Fibroblast of the aortic adventitia (primary cell): ENCODE results near the gene EIF3C. TPM values are rescaled to one million over a fixed set of nuclear protein-coding genes. Genes with fewer than 3 reads are reported as not detected.
"Not testable (repeated sequence)": the region's sequence is repeated elsewhere in the genome, so short reads cannot be mapped to it uniquely, and the experiment has no call there.

ENCODE experiments used
- DNase-seq: peaks from one replicate; pipeline ENCODE4 v3.0.0-alpha.2; 2010; ENCODE audit warnings: low read depth
- H3K4me3 ChIP-seq: 2 replicates; pipeline ENCODE4 v1.5.1; 2011; ENCODE audit warnings: low read depth, mild to moderate bottlenecking, control low read depth, low read length, moderate library complexity
- total RNA-seq: library from RNA; depleted of rRNA; stranded (reverse); fragments of >200 nt; gene quantifications from 2 replicates; pipeline ENCODE4 v1.2.3, GENCODE V29; 2012; ENCODE audit warnings: low replicate concordance

The EIF3C gene, protein sequence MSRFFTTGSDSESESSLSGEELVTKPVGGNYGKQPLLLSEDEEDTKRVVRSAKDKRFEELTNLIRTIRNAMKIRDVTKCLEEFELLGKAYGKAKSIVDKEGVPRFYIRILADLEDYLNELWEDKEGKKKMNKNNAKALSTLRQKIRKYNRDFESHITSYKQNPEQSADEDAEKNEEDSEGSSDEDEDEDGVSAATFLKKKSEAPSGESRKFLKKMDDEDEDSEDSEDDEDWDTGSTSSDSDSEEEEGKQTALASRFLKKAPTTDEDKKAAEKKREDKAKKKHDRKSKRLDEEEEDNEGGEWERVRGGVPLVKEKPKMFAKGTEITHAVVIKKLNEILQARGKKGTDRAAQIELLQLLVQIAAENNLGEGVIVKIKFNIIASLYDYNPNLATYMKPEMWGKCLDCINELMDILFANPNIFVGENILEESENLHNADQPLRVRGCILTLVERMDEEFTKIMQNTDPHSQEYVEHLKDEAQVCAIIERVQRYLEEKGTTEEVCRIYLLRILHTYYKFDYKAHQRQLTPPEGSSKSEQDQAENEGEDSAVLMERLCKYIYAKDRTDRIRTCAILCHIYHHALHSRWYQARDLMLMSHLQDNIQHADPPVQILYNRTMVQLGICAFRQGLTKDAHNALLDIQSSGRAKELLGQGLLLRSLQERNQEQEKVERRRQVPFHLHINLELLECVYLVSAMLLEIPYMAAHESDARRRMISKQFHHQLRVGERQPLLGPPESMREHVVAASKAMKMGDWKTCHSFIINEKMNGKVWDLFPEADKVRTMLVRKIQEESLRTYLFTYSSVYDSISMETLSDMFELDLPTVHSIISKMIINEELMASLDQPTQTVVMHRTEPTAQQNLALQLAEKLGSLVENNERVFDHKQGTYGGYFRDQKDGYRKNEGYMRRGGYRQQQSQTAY
- total RNA-seq: 93.4 and 1,370 TPM in 2 replicates

DNA sequence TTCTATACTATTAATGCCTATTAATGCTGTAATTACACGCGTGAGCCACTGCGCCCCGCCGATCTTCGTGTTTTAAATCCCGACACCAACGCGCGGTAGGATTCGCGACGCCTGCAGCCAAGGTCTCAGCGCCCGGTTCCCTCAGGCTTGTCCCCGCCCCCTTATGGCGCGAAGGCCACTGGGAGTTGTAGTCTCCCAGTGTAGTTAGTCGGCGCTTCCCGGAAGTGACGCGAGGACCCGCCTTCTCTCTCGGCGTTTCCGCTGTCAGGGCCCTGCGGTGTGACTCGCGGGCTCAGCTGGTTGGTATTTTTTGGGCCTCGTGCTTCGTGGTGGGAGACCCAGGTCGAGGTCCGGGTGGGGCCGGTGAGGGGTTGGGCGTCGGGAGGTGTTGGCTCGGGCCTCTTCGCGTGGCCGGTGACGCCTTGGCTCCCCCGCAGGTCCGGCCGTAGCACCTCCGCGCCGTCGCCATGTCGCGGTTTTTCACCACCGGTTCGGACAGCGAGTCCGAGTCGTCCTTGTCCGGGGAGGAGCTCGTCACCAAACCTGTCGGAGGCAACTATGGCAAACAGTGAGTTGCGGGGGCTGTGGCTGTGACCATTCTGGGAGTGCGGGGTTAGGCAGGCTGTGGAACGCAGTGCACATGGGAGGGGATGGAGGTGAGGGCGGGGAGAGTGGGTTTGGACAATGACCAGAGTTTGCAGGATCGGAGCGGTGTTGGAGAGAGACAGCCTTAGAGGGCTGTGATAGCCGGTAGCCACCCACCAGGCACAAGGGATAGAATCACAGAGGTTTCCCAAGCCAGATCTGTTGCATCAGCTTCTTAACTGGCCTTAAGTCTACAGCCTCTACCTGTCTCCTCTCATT lies at the start of gene EIF3C:
EIF3C (plus strand) TSS at position 245 of the 864 bp plus-strand sequence; CDS start at position 468, 223 bp downstream.
- not testable (repeated sequence) for H3K4me3 ChIP-seq, DNase-seq

DNA sequence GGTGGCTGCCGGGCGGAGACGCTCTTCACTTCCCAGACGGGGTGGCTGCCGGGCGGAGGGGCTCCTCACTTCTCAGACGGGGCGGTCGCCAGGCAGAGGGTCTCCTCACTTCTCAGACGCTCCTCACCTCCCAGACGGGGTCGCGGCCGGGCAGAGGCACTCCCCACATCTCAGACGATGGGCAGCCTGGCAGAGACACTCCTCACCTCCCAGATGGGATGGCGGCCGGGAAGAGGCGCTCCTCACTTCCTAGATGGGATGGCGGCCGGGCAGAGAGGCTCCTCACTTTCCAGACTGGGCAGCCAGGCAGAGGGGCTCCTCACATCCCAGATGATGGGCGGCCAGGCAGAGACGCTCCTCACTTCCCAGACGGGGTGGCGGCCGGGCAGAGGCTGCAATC lies 45.0 kb upstream of the EIF3C start:
- not testable (repeated sequence) for DNase-seq, H3K4me3 ChIP-seq

DNA sequence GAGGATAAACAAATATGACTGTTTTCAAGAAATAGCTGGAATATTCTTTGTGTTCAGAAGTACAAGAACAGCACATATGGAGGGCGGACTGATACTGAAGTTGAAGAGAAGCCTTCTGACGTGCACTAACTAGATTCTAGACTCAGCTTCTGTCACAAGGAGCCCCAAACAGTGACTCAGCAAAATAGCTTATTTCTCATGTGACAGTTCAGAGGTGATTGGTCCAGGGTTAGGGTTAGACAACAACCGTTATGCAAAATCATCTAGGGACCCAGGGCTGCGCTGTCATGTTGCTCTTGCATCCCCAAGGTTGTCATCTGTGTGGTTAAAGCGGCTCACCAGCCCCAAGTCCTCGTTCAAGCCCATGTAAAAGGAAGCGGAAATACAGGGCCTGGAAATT lies 43.8 kb upstream of the EIF3C start:
- DNase-seq, H3K4me3 ChIP-seq: not testable (repeated sequence)

DNA sequence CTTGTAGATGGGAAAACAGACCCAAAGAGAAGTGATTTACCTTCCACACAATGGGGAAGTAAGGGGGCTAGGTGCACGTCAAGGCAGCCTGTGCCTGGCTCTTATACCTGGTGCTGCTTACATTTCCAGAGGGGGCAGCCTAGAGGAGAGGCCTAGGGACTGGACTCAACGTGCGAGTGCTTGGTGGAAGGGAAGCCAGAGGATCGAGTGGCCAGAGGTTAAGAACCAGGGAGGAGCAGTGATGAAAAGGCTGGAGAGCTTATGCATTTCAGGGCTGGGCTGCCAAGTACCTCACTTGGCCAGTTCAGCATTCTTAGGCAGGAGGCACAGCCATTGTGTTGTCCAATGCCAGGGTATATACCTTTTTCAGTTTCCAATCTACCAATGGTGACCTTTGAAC lies 43.1 kb upstream of the EIF3C start:
- not testable (repeated sequence) for DNase-seq, H3K4me3 ChIP-seq

DNA sequence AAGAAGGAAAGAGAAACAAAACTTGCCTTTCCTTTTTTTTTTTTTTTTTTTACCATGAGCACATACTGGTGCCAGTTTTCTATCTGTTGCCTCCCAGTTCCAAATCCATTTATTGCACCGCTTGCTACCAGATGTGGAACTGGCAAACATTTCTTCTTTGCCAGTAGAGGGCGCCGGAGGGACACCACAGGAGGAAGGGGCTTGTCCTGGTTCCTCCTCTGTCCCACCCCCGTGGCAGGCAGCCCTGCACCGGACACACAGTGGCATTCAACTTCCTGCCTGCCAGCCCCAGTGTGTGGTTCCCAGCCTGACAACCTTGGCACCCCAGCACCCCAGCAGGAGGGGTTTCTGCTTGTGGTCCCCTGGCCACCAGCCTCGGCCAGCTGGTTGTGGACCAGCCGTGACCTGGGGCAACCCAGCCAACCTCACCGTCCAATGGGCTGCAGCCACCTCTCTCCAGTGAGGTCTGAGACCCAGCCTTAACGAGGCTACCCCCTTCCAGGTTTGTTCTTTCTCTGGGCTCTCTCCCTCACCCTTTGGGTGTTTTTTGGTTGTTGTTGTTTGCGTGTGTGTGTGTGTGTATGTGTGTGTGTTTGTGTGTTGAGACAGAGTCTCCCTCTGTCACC lies 22.8 kb upstream of the EIF3C start:
- H3K4me3 ChIP-seq, DNase-seq: not testable (repeated sequence)

DNA sequence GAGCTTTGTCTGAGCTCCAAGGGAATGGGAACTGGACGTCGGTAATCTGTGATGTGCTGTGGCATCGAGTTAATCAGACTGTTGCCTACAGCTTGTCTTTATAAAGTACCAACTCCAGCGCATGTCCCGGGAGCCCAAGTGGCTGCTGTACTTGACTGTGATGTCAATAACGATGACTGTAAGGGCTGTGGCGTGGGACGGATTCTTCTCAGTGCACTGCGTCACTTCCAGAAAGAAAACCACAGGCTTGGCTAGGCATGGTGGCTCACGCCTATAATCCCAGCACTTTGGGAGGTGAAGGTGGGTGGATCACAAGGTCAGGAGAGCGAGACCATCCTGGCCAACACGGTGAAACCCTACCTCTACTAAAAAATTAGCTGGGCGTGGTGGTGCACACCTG lies 21.8 kb upstream of the EIF3C start:
- DNase-seq, H3K4me3 ChIP-seq: not testable (repeated sequence)

DNA sequence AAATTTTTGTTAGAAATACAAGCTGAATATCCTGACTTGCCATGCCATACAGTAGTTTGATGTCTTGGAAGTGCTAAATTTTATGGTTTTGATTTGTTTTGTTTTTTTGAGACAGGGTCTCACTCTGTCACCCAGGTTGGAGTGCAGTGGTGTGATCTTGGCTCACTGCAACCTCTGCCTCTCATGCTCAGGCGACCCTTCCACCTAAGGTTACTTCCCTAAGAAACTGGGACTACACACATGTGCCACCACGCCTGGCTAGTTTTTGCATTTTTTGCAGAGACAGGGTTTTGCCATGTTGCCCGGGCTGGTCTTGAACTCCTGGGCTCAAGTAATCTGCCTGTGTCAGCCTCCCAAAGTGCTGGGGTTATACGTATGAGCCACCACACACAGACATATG lies 19.5 kb upstream of the EIF3C start:
- not testable (repeated sequence) for DNase-seq, H3K4me3 ChIP-seq

DNA sequence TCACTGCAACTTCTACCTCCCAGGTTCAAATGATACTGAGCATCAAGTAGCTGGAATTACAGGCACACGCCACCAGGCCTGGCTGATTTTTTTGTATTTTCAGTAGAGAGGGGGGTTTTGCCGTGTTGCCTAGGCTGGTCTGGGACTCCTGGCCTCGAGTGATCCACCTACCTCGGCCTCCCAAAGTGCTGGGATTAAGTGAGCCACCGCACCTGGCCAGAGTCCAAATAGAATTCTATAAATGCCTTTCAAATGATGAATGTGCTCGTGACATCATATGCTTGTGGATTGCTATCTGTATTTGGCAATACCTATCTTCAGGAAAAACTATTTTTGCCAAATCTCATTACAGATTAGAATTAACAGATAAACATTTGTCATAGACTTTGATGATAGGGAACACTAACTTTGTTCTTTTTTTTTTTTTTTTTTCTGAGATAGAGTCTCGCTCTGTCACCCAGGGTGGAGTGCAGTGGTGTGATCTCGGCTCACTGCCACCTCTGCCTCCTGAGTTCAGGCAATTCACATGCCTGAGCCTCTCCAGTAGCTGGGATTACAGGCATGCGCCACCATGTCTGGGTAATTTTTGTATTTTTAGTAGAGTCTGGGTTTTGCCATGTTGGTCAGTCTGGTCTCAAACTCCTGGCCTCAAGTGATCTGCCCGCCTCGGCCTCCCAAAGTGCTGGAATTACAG lies 17.9 kb upstream of the EIF3C start:
- DNase-seq, H3K4me3 ChIP-seq: not testable (repeated sequence)

DNA sequence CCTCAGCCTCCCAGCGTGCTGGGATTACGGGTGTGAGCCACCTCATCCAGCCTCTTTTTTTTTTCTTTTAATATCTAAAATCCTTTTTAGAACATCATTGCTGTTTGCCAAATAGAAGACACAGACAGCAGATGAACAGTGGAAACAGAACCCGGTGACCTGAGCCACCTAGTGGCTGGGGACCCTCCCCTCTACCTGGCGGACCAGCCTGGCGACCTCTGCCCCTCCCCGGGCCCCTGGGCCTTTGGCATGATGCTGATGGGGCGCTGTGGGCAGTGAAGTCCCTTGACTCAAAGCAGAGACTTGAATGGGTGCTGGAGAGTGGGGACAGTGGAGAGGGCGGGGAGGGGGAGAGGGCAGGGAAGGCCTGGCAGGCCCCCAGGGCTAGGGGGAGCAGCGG lies 11.5 kb upstream of the EIF3C start:
- H3K4me3 ChIP-seq, DNase-seq: not testable (repeated sequence)

DNA sequence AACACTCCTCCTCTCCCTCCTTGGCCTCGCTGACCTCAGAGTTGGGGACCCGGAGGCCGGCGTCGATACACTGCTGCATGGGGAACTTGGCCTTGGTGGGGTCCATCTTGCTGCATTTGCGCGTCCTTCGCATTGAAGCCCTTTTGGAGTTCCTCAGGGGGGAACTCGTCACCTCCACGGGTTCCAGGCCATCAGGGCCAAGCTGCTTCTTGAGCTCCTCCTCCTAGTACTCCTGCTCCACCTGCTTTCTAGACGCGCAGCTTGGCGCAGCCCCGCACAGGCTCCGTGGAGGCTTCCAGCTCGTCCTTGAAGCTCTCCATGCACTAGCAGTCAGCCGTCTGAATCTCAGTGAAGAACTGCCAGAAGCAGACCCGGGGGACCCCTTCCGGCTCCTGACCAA lies 10.9 kb upstream of the EIF3C start:
- not testable (repeated sequence) for H3K4me3 ChIP-seq, DNase-seq

DNA sequence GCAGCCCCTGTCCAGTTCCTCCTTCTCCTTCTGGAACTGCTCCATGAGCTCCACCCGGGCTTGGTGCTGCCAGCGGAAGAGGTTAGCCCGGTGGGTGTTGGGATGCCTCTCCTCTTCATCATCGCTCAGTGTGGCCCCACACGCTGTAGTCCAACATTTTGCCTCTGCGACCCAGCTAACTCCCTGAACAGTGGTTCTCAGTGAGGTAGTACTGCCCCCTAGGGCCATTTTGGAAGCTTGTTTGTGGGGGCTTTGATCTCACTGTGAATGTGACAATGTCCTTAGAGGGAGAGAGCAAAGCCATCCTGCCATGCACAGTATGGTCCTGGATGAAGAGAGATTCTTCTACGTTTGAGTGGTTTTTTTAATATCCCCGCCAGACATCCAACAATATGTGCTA lies 9.9 kb upstream of the EIF3C start:
- H3K4me3 ChIP-seq, DNase-seq: not testable (repeated sequence)

DNA sequence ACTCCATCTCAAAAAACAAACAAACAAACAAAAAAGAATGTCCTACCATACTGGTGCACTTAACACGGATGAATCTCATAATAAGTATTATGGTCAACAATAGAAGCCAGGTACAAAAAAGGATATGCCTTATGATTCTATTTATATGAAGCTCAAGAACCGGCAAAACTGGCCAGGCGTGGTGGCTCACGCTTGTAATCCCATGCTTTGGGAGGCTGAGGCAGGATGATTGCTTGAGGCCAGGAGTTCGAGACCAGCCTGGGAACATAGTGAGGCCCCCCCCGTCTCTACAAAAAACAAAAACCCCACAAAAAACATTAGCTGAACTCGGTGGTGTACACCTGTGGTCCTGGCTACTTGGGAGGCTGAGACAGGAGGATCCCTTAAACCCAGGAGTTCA lies 7.0 kb upstream of the EIF3C start:
- H3K4me3 ChIP-seq: not testable (repeated sequence)

DNA sequence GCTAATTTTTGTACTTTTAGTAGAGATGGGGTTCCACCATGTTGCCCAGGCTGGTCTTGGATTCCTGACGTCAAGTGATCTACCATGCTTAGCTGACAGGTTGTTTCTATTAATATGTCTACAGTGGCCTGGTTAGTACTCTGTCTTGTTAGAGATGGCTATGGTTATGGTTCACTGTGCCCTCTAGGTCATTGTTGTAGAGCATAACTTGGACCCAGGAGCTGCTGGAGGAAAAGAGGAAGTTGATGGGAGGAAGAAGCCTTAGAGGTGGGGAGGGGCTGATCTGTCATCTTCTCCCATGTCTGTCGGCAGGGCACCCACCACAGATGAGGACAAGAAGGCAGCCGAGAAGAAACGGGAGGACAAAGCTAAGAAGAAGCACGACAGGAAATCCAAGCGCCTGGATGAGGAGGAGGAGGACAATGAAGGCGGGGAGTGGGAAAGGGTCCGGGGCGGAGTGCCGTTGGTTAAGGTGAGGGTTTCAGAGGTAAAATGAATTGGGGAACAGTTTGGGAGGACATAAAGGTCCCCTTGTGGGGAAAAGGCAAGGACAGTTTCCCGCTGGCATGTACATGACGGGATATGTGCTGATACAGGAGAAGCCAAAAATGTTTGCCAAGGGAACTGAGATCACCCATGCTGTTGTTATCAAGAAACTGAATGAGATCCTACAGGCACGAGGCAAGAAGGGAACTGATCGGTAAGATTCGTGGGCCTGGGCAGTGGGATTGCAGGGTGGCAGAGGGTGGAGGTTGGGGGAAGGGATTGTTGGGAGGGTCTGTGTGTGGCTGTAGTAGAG lies 11.8 kb downstream of the EIF3C start:
- DNase-seq, H3K4me3 ChIP-seq: not testable (repeated sequence)

More for the DNA sequence above, 7.0 kb upstream of the EIF3C start:
- DNase-seq: not testable (repeated sequence)

DNA sequence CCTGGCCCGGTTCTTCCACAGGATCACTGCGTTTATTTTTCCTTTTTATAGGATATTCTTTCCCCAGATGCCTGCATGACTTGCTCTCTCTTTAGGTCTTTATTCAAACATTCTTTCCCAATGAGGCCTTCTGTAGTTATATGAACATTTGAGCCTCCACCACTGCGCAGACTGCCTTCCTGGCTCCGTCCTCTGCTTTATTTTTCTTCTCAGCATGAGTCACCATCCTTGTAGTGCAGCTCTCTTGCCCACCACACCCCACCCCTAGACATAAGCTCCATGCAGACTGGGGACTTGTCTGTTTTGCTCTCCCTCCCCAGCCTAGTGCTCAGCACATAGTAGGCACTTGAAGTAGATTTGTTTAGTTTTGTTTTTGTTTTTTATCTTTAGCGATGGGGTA lies 20.0 kb downstream of the EIF3C start:
- H3K4me3 ChIP-seq, DNase-seq: not testable (repeated sequence)

DNA sequence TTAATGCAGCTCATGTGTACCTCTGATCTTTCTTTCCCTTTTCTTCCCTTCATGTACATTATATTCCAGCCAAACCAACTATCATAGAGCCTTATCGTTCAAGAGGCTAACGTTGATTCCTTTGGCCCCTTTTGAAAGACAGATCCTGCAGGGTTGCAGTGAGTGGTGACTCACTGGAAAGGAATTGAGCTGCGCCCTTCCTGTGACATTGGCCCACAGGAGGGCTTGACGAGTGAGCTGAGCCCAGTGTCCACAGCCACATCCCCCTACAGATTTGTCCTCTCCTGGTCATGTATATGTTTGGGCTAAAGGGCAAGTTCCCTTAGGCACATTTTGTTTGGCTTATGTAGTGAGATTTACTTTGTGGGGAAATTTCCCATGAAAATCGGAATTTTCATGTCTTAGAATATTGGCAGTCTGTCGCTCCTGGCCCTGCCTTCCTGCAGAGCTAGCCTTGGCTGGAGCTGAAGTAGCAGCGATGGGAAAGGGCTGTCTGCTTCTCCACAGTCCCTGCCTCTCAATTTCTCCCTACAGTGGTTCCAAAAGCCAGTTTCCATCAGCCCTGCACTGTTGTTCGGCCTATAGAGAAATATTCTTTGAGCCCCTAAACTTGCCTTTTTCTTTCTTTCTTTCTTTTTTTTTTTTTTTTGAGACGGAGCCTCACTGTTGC lies 21.3 kb downstream of the EIF3C start:
- H3K4me3 ChIP-seq, DNase-seq: not testable (repeated sequence)

DNA sequence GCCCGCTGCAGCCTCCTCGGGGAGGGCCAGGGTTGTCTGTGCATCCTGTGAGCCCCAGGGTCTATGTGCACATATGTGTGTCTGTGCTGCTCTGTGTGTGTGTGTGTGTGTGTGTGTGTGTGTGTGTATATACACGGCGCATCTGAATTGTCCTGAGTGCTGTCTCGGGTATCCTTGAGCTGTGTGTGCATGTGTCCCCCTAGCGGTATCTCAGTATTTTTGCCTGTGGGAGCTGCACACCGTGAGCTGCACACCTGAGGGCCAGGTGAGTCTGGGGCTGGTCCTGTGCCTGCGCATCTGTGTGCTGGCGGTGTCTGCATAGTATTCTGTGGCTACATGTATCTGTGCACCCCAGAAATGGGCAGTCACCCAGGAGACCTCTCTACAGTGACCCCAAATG lies 28.5 kb downstream of the EIF3C start:
- not testable (repeated sequence) for H3K4me3 ChIP-seq, DNase-seq
